Neural cell (in vitro differentiated cells): ENCODE results near the gene CLEC3B. TPM values are rescaled to one million over a fixed set of nuclear protein-coding genes. Genes with fewer than 3 reads are reported as not detected.

Experiments used
- H2AFZ ChIP-seq: fragments of 200-600, 300-800 bp; sonication (generic), shearing (Covaris generic); 2 replicates; pipeline ENCODE4 v1.6.0; 2014; ENCODE audit warnings: low read depth, mild to moderate bottlenecking, antibody characterized with exemption, low read length, moderate library complexity
- H3F3A ChIP-seq: fragments of 200-600 bp; shearing (Covaris generic); 2 replicates; pipeline ENCODE4 v1.6.1; 2016; ENCODE audit warnings: mild to moderate bottlenecking, moderate library complexity, mixed read lengths, antibody characterized with exemption, low read length; ENCODE audit not compliant: insufficient read depth, poor library complexity, severe bottlenecking
- H3K27ac ChIP-seq: fragments of 200-600, 300-800 bp; sonication (generic), shearing (Covaris generic); 2 replicates; pipeline ENCODE4 v1.5.1; 2014; ENCODE audit warnings: mild to moderate bottlenecking, low read length, moderate library complexity
- H3K27me3 ChIP-seq: fragments of 300-800, 200-600 bp; sonication (generic), shearing (Covaris generic); 2 replicates; pipeline ENCODE4 v1.6.0; 2014; ENCODE audit warnings: mild to moderate bottlenecking, low read depth, low read length, moderate library complexity; ENCODE audit not compliant: insufficient read depth
- H3K36me3 ChIP-seq: fragments of 300-800, 200-600 bp; sonication (generic), shearing (Covaris generic); 2 replicates; pipeline ENCODE4 v1.5.1; 2014; ENCODE audit warnings: mild to moderate bottlenecking, antibody characterized with exemption, low read length, moderate library complexity; ENCODE audit not compliant: insufficient read depth
- H3K4me2 ChIP-seq: fragments of 300-800, 200-600 bp; sonication (generic), shearing (Covaris generic); 2 replicates; pipeline ENCODE4 v1.6.0; 2014; ENCODE audit warnings: mild to moderate bottlenecking, low read length
- H3K4me3 ChIP-seq: fragments of 300-800, 200-600 bp; sonication (generic), shearing (Covaris generic); 2 replicates; pipeline ENCODE4 v1.5.1; 2014; ENCODE audit warnings: mild to moderate bottlenecking, low read length, moderate library complexity
- H3K79me2 ChIP-seq: fragments of 200-600 bp; shearing (Covaris generic); replicated peaks from 2 replicates; pipeline ENCODE4 v1.6.0; 2014; ENCODE audit warnings: mild to moderate bottlenecking, low read length, moderate library complexity; ENCODE audit not compliant: insufficient read depth
- H3K9ac ChIP-seq: fragments of 300-800, 200-600 bp; sonication (generic), shearing (Covaris generic); 2 replicates; pipeline ENCODE4 v1.6.1; 2016; ENCODE audit warnings: mild to moderate bottlenecking, low read length, mixed read lengths
- H3K9me2 ChIP-seq: fragments of 200-600 bp; shearing (Covaris generic); 2 replicates; pipeline ENCODE4 v1.6.1; 2016; ENCODE audit warnings: mild to moderate bottlenecking, low read length, mixed read lengths; ENCODE audit not compliant: insufficient read depth
- H3K9me3 ChIP-seq: fragments of 200-600, 300-800 bp; sonication (generic), shearing (Covaris generic); 2 replicates; pipeline ENCODE4 v1.6.1; 2016; ENCODE audit warnings: mild to moderate bottlenecking, mixed run types, low read length, moderate library complexity, mixed read lengths
- H4K20me1 ChIP-seq: fragments of 200-600 bp; shearing (Covaris generic); 2 replicates; pipeline ENCODE4 v1.6.1; 2016; ENCODE audit warnings: mild to moderate bottlenecking, mixed run types; ENCODE audit not compliant: insufficient read depth
- EP300 ChIP-seq: fragments of 450-650 bp; conservative IDR thresholded peaks from 2 replicates; pipeline ENCODE4 v1.6.1; 2014; ENCODE audit warnings: antibody characterized with exemption, mild to moderate bottlenecking, moderate library complexity; ENCODE audit not compliant: poor library complexity, severe bottlenecking
- EZH2 ChIP-seq: fragments of 200-600, 300-800 bp; shearing (Covaris generic), sonication (generic); IDR thresholded peaks from 2 replicates; pipeline ENCODE4 v1.6.1; 2014; ENCODE audit warnings: antibody characterized with exemption, low read length, borderline replicate concordance, mild to moderate bottlenecking; ENCODE audit not compliant: insufficient read depth, poor library complexity, severe bottlenecking
- MXI1 ChIP-seq: fragments of 450-650 bp; conservative IDR thresholded peaks from 2 replicates; pipeline ENCODE4 v1.6.1; 2014; ENCODE audit warnings: antibody characterized with exemption, mild to moderate bottlenecking; ENCODE audit not compliant: poor library complexity, severe bottlenecking
- POLR2AphosphoS5 ChIP-seq: IDR thresholded peaks from 2 replicates; pipeline ENCODE4 v1.6.1; 2012
- RAD21 ChIP-seq: fragments of 450-650 bp; conservative IDR thresholded peaks from 2 replicates; pipeline ENCODE4 v1.6.1; 2014; ENCODE audit warnings: antibody characterized with exemption, mild to moderate bottlenecking, moderate library complexity
- SMC3 ChIP-seq: fragments of 450-650 bp; conservative IDR thresholded peaks from 2 replicates; pipeline ENCODE4 v1.6.1; 2014; ENCODE audit warnings: antibody characterized with exemption, mild to moderate bottlenecking, moderate library complexity; ENCODE audit not compliant: poor library complexity
- TAF1 ChIP-seq: IDR thresholded peaks from 2 replicates; pipeline ENCODE4 v1.6.1; 2012; ENCODE audit warnings: low read depth
- polyA plus RNA-seq: library from polyadenylated mRNA; depleted of rRNA; stranded (reverse); fragments of >200 nt; gene quantifications from 2 replicates; pipeline ENCODE4 v1.2.3, GENCODE V29; 2014
- TF ChIP-seq, protein P1 (sequence below): IDR thresholded peaks from 2 replicates; pipeline ENCODE4 v1.6.1; 2012; ENCODE audit warnings: borderline replicate concordance
- TF ChIP-seq, protein P2 (sequence below): fragments of 450-650 bp; IDR thresholded peaks from 2 replicates; pipeline ENCODE4 v1.5.1; 2014; ENCODE audit warnings: antibody characterized with exemption, mild to moderate bottlenecking, moderate library complexity; ENCODE audit not compliant: poor library complexity, severe bottlenecking

CLEC3B gene
- polyA plus RNA-seq, 1 donor from 2014 or later = 2.6 TPM

DNA sequence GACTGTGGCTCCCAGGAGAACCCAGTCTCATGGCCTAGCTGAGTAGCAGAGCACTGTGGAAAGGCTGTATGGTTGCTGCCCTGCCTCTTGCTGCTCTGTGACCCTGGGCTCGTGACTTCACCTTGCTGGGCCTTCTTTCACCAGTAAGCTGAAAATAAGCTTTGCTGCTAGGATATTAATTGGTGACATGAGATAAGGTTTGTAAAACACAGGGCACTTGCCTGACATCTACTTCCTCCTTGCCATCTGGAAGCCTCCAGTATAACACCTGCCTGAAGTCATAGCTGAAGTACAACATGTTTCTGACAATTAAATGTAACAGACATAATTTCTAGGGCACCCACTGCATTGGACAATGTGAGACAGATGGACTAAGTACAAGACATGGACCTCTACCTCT, 53.6 kb downstream of the CLEC3B start:
- Histone ChIP-seq H2AFZ (no peak overlapping the region), H3K27me3 (no peaks in the 10 kb centered on the region), H3K36me3 (no peaks in the 10 kb centered on the region), H3K79me2 (no peaks in the 10 kb centered on the region), H3K9ac (no peak overlapping the region), H3K4me2 (no peak overlapping the region), H3K27ac (no peak overlapping the region), H3K4me3 (no peak overlapping the region), H3K9me2 (no peaks in the 10 kb centered on the region), H3K9me3 (no peaks in the 10 kb centered on the region), H3F3A (no peaks in the 10 kb centered on the region), H4K20me1 (no peaks in the 10 kb centered on the region)
- TF ChIP-seq, protein P1, sequence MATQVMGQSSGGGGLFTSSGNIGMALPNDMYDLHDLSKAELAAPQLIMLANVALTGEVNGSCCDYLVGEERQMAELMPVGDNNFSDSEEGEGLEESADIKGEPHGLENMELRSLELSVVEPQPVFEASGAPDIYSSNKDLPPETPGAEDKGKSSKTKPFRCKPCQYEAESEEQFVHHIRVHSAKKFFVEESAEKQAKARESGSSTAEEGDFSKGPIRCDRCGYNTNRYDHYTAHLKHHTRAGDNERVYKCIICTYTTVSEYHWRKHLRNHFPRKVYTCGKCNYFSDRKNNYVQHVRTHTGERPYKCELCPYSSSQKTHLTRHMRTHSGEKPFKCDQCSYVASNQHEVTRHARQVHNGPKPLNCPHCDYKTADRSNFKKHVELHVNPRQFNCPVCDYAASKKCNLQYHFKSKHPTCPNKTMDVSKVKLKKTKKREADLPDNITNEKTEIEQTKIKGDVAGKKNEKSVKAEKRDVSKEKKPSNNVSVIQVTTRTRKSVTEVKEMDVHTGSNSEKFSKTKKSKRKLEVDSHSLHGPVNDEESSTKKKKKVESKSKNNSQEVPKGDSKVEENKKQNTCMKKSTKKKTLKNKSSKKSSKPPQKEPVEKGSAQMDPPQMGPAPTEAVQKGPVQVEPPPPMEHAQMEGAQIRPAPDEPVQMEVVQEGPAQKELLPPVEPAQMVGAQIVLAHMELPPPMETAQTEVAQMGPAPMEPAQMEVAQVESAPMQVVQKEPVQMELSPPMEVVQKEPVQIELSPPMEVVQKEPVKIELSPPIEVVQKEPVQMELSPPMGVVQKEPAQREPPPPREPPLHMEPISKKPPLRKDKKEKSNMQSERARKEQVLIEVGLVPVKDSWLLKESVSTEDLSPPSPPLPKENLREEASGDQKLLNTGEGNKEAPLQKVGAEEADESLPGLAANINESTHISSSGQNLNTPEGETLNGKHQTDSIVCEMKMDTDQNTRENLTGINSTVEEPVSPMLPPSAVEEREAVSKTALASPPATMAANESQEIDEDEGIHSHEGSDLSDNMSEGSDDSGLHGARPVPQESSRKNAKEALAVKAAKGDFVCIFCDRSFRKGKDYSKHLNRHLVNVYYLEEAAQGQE = no peak
- TF ChIP-seq MXI1 (no peak), SMC3 (no peak), TAF1 (no peak), EZH2 (no peak), EP300 (no peak), RAD21 (no peak), POLR2AphosphoS5 (no peak)

DNA sequence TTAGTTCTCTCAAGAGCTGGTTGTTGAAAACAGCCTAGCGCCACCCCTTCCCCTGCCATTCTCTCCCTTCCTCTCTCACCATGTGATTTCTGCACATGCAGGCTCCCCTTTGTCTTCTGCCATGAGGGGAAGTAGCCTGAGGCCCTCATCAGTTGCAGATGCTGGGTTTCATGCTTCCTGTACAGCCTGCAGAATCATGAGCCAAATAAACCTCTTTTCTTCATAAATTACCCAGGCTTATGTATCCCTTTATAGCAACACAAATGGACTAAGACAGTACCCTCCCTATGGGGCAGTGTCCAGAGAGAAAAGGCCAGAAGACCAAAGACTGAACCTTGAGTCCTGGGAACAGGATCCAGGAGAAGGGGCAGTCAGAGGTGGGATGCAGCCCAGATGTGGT, 54.7 kb downstream of the CLEC3B start:
- Histone ChIP-seq H3K36me3 (no peaks in the 10 kb centered on the region), H3K27me3 (no peaks in the 10 kb centered on the region), H4K20me1 (no peaks in the 10 kb centered on the region), H3F3A (no peaks in the 10 kb centered on the region), H2AFZ (no peak overlapping the region), H3K9ac (no peak overlapping the region), H3K4me3 (no peak overlapping the region), H3K9me2 (no peaks in the 10 kb centered on the region), H3K4me2 (no peak overlapping the region), H3K79me2 (no peaks in the 10 kb centered on the region), H3K27ac (no peak overlapping the region), H3K9me3 (no peaks in the 10 kb centered on the region)
- TF ChIP-seq SMC3 (no peak), MXI1 (no peak), POLR2AphosphoS5 (no peak), EZH2 (no peak), RAD21 (no peak), EP300 (no peak), TAF1 (no peak)
- TF ChIP-seq, protein P2, sequence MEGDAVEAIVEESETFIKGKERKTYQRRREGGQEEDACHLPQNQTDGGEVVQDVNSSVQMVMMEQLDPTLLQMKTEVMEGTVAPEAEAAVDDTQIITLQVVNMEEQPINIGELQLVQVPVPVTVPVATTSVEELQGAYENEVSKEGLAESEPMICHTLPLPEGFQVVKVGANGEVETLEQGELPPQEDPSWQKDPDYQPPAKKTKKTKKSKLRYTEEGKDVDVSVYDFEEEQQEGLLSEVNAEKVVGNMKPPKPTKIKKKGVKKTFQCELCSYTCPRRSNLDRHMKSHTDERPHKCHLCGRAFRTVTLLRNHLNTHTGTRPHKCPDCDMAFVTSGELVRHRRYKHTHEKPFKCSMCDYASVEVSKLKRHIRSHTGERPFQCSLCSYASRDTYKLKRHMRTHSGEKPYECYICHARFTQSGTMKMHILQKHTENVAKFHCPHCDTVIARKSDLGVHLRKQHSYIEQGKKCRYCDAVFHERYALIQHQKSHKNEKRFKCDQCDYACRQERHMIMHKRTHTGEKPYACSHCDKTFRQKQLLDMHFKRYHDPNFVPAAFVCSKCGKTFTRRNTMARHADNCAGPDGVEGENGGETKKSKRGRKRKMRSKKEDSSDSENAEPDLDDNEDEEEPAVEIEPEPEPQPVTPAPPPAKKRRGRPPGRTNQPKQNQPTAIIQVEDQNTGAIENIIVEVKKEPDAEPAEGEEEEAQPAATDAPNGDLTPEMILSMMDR = no peak
- TF ChIP-seq, protein P1 = no peak
